NCI-H2171 (cell line): ENCODE measurements around the gene MEDAG.
"Not testable (repeated sequence)": the region's sequence is repeated elsewhere in the genome, so short reads cannot be mapped to it uniquely, and the experiment has no call there.

Source experiments
- DNase-seq: peaks from one replicate; lab custom pipeline; 2025; lab: John Stamatoyannopoulos, UW

Gene MEDAG

GRCh38 chr13:30907121-30907861 lies 1.2 kb downstream of the MEDAG start:
- no peak for DNase-seq

DNA sequence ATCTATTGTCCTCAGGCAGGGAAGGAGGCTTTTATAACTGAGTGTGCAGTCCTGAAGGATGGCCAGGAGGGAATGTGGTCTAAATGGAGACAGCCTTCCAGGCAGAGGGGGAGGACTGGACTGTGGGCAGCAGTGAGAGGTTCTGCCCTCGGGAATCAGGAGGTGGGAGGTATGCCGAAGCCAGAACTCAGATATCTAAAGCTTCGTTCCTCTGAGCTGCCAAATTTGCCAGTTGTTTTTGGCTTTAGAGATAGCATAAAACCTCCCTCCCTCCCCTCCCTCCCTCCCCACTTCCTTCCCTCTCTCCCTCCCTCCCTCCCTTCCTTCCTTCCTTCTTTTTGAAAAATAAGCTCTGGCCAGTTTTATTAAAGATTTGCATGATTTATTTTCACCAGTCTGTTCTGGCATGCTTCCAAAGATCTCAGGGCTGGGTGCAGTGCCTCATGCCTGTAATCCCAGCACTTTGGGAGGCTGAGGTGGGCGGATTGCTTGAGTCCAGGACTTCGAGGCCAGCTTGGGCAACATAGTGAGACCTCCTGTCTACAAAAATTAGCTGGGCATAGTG lies 2.4 kb downstream of the MEDAG start:
- no peak for DNase-seq

DNA sequence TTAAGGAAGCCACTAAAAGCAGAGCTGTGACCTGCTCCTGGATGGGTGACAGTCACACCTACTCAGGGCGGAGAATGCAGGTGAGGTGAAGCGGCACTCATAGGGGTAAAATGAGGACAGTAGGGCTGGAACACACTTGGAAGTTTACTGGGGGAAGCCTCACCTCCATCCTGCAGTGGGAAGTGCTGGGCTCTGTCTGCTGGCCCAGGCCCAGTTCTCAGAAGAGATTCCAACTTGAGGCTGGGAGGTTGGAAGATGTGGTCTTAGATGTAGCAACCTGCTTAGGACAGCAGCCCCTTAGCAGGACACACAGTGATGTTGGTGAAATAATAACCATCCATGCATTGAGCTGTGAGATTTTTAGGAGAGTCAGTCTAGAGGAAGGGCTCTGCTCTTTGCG lies 4.6 kb downstream of the MEDAG start:
- DNase-seq: no peak

- no peak for DNase-seq
Measured at GRCh38 chr13:30915691-30916541, 9.8 kb downstream of the MEDAG start.

- DNase-seq: no peak
Measured at GRCh38 chr13:30916991-30917390, 10.9 kb downstream of the MEDAG start.

DNA sequence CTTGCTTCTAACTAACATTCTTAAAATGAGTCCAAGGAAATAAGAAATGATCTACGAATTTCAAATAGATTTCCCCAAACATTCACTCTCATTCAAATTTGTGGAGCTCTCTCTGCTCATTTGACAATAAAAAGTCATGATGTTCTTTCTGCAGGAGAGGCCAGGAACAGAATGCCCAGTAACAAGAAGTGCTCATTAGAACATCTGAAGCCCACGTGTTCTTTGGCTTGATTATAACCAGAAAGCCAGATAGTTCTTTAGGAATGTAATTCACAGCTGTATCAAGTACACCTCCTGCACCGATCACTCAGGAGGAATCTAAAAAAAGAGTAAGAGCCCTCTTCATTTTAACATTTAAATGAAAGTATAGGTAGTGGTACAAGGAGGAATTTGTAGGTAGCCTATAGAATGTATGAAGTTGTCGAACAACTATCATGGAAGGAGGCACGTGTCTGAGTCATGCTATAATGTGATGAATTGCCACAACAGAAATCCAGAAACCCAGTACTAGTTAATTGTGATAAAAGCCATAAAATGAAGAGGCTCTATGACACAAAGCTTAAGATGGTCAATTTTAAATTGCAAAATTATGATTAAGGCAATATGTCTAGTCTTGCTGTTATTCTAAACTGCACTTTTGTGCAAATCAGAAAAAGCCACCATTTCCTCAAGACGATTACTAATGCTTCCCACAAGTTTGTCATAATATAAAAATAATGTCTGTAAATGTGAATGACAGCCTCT lies 12.8 kb downstream of the MEDAG start:
- DNase-seq: no peak

- no peak for DNase-seq
Measured at GRCh38 chr13:30920162-30920909, 14.3 kb downstream of the MEDAG start.

- DNase-seq: no peak
Measured at GRCh38 chr13:30923418-30923817, 17.3 kb downstream of the MEDAG start.

DNA sequence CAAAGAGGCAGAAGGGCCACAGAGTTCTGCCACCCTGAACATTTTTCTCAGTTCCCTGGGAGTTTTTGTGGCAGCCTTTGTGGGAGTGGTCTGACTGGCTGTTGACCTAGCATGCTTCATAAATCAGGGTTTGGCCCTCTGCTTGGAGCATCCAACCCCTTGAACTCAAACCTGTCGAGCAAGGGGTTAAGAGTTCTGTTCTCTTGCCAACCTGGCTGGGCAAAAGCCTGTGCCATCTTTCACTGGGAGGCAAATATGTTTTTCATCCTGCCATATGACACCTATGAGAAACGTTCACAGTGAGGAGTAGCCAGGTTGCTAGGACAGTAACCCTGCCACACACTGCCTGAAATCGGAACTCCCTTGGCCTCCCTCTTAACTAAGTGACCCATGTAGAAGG lies 18.6 kb downstream of the MEDAG start:
- no peak for DNase-seq

DNA sequence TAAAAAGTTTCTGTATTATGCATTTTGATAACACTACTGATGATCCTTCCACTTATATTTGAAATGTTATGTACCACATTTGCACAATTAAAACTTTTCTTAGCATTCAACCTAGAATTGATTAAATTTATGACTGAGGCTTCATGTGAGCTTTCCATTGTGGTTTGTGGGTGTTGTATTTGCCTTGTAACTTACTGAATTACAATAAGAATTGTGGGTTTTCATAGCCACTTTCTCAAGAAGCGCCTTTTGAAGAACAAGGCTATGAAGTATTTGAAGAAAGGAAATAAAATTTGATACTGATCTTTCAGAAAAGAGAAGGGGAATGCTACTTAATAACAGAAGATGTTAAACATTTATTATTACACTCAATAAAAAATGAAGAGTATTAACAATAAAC lies 19.4 kb downstream of the MEDAG start:
- no peak for DNase-seq

DNA sequence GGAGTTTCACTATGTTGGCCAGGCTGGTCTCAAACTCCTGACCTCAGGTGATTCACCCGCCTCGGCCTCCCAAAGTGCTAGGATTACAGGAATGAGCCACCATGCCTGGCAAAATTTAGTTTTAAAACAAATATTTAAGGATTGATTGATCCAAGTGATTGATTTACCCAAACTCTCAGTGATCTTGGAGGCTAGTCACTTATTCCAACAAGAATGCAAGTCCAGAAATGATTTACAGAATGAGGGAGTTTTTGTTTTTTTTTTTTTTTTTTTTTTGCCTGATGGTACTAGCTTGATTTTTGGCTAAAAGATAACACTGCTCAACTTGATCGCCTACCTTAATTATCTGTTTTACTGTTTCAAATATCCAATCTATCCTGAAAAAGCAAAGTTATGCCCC lies 20.7 kb downstream of the MEDAG start:
- no peak for DNase-seq

DNA sequence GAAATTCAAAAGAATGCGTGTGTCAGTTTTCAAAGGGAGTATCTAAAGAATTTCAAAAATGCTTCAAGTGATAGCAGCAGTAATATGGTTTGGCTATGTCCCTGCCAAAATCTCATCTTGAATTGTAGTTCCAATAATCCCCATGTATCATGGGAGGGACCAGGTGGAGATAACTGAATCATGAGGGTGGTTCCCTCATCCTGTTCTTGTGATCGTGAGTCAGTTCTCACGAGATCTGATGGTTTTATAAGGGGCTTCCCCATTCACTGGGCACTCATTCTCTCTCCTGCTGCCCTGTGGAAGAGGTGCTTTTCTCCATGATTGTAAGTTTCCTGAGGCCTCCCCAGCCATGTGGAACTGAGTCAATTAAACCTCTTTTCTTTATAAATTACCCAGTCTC lies 21.1 kb downstream of the MEDAG start:
- not testable (repeated sequence) for DNase-seq

GRCh38 chr13:30927595-30927994 lies 21.5 kb downstream of the MEDAG start:
- no peak for DNase-seq

GRCh38 chr13:30928978-30929377 lies 22.9 kb downstream of the MEDAG start:
- no peak for DNase-seq

GRCh38 chr13:30932481-30933353 lies 26.6 kb downstream of the MEDAG start, which contains the start of gene TEX26:
TSS of gene TEX26 (plus strand) at chr13:30932656. CDS start at chr13:30932716, 60 bp downstream.
- no peak for DNase-seq

DNA sequence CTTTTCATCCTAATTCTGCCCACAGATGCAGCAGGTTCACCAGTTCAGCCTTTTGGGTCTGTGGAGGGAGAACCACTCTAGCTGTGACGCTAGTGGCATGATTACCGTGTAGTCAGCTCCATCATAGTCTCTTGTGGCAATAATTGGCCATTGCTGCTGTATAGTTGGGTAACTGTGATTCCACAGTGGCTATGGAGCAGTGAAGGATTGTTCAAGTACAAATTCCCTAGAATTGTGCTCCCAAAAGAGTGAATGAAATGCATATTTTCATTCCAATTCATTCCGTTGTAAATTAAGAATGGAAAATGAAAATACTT lies 27.2 kb downstream of the MEDAG start:
- DNase-seq: no peak

- DNase-seq: no peak
Measured at GRCh38 chr13:30934381-30934780, 28.3 kb downstream of the MEDAG start.

DNA sequence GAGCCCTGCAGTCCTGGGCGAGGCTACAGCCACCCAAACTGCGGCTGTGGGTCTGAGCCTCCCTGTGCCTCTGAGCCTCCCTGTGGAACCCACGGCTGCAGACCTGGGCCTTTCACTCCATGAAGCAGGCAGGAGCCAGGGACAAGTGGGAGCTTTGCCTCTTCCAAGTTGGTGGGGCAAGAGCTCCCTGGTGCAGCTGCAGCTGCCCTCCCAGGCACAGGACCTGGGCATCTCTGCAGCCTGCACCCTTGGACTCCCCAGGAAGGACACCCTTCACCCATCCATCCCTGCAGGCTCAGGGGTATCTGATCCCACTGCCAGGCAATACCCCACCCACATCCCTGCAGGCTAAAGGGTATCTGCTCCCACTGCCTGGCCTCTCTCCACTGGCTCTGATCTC lies 28.7 kb downstream of the MEDAG start:
- DNase-seq: no peak

DNA sequence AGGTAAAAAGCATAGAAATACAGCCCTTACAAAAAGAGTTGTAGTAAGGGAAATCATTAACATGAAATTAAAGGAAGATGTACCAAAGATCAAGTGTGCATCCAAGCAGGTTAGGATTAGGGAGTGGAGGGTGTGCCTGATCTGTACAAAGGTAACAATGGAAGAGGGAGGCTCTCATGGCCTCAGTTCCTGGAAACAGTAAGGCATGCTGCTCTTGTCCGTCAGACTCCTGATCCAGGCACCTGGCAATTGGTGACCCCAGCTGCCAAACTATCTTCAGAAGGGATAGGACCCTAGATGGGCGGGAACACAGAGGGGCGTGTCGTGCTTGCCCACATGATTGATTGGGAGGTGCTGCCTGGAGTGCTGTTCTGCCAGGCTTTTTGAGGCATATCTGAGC lies 30.9 kb downstream of the MEDAG start:
- no peak for DNase-seq

GRCh38 chr13:30943881-30944280 lies 37.8 kb downstream of the MEDAG start:
- DNase-seq: no peak
